Heart right ventricle (tissue), 16 donors: ENCODE data around the gene TMOD2. TPM values are rescaled to one million over a fixed set of nuclear protein-coding genes. Genes with fewer than 3 reads are reported as not detected.

ENCODE experiments used
- ATAC-seq, 8 donors: fragments of 200-7000 bp; cut with Tn5 transposase; one replicate each; pipeline ENCODE4 v1.9.1; 2020; ENCODE audit warnings: mild to moderate bottlenecking in 8 of 8, moderate library complexity in 8 of 8, moderate number of reproducible peaks in 1 of 8
- DNase-seq, 2 donors: peaks; one replicate each; pipeline ENCODE4 v3.0.0-alpha.2; 2020
- H3K27ac ChIP-seq, 10 donors: fragments of 200-600 bp; sonication (generic) in 2 of 10; one replicate each; pipeline versions ENCODE4 v1.5.0 to v1.8.0; 2020 to 2022; ENCODE audit warnings: mild to moderate bottlenecking in 3 of 10
- H3K27me3 ChIP-seq, 7 donors: fragments of 200-600 bp; one replicate each; pipeline ENCODE4 v1.8.0; 2021 to 2022; ENCODE audit warnings: mild to moderate bottlenecking in 2 of 7
- H3K36me3 ChIP-seq, 9 donors: fragments of 200-600 bp; sonication (generic) in 1 of 9; one replicate each; pipeline versions ENCODE4 v1.5.0 to v1.8.0; 2020 to 2022; ENCODE audit warnings: mild to moderate bottlenecking in 2 of 9
- H3K4me1 ChIP-seq, 9 donors: fragments of 200-600 bp; sonication (generic) in 1 of 9; one replicate each; pipeline versions ENCODE4 v1.5.0 to v1.8.0; 2020 to 2022; ENCODE audit warnings: mild to moderate bottlenecking in 4 of 9
- H3K4me3 ChIP-seq, 10 donors: fragments of 200-600 bp; sonication (generic) in 2 of 10; one replicate each; pipeline versions ENCODE4 v1.5.0 to v1.8.0; 2020 to 2022; ENCODE audit warnings: mild to moderate bottlenecking in 7 of 10, moderate library complexity in 2 of 10
- H3K9me3 ChIP-seq, 11 donors: fragments of 200-600 bp in 10 of 11; sonication (generic) in 2 of 11; one replicate each; pipeline versions ENCODE4 v1.5.0 to v1.8.0; 2013 to 2022; ENCODE audit warnings: mild to moderate bottlenecking in 2 of 11, control low read depth in 1 of 11, moderate library complexity in 1 of 11
- WGBS, 2 donors: extraction: QIAGEN DNeasy Blood & Tissue Kit; methylation state at CpG; one replicate each; pipeline ENCODE4 v1.1.7; 2013; ENCODE audit warnings: inconsistent platforms in 1 of 2; 5-methylcytosine and 5-hydroxymethylcytosine counted together
- intact Hi-C, 10 donors: fragments of 100-400 bp; cut with DNase I; formaldehyde crosslinking; loops; one replicate each; pipeline versions ENCODE4 v1.11.1 to v1.14.2; 2022
- polyA plus RNA-seq, 2 donors: library from polyadenylated mRNA; stranded (reverse); fragments of 200-250 nt; gene quantifications; one replicate each; pipeline ENCODE4 v1.2.3, GENCODE V29; 2013
- total RNA-seq, 10 donors: library from RNA; stranded (reverse); fragmentation: NEBNext Ultra II Directional in 3 of 10; extraction: Animal tissue kit (Norgen Biotek cat#: 25700) in 3 of 10; gene quantifications; one replicate each; pipeline versions ENCODE4 v1.2.1 to v1.2.4, GENCODE V29; 2021 to 2023
- TF ChIP-seq, protein P1 (sequence below), 9 donors: fragments of 200-600 bp; sonication (generic) in 2 of 9; IDR thresholded peaks; one replicate each; pipeline versions ENCODE4 v1.5.0 to v1.8.0; 2021 to 2022; ENCODE audit warnings: antibody characterized with exemption in 9 of 9, mild to moderate bottlenecking in 5 of 9, moderate library complexity in 1 of 9
- donor health status: Arrhythmogenic right ventricular cardiomyopathy.
- donor health status: ischemic (EF 13 %, LVEDD 7.1; RV severe dilation, severe dysfunction).
- donor health status: healthy with polysubstance abuse.
- donor health status: DM: no; HTN: yes; CAD: no.
- donor health status: DM: no; HTN: no; CAD: no.
- donor health status: ischemic (EF 25% LVEDD 6.9; RV normal size, moderate dysfunction).
- donor health status: ischemic (EF 25% LVEDD 5.7; RV mildly dilated, moderate dysfunction).
- donor health status: healthy.
- donor health status: DM: yes; HTN: yes; CAD: no.
- donor health status: Ischemic cardiomyopathy.
- donor health status: ischemic (EF 35%, LVEDD 5.7; RV mildly dilated, moderate dysfunction).
- donor health status: nonischemic (EF 11% LVEDD 7.7; RV severe dilation, severe dysfunction).
- donor health status: DM: yes; HTN: yes; CAD: no.
- donor health status: PGD.
- donor health status: ischemic (EF 29% LVEDD 5.4; RV normal size, mild dysfunction).
- donor health status: nonischemic (EF 23%, LVEDD 6.1; RV moderate dilation, normal function).

Gene TMOD2
- total and polyA plus RNA-seq, 12 donors: 1.5 to 8.5 (median 4.7) TPM

DNA sequence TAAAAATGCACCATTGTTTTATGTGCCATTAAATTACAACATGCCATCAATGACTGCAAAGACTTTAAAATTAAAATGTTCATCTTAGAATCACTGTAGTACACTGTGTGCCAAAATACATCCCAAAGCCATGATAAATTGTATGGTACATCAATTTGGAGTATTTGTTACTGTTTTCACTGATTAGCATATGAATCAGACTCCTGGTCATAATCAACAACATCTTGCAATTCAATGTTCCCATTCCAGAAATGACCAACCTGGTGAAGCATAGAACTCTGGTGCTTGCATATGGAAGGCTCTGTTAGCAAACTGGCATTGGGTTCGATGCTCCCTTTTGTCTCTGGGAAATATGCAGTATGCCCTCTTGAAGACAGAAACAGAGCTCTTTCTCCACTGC lies 36.5 kb upstream of the TMOD2 start:
- Histone ChIP-seq H3K4me3 (no peak overlapping the region), H3K27me3 (no peaks in the 10 kb centered on the region), H3K36me3 (no peaks in the 10 kb centered on the region), H3K9me3 (no peaks in the 10 kb centered on the region), H3K27ac (no peak overlapping the region), H3K4me1 (no peaks in the 10 kb centered on the region)
- intact Hi-C loops: no loop called here
- 90 to 96% methylated on average over 1 of the region's 1 CpG for WGBS, 2 donors
- DNase-seq: no peak
- TF ChIP-seq, protein P1, sequence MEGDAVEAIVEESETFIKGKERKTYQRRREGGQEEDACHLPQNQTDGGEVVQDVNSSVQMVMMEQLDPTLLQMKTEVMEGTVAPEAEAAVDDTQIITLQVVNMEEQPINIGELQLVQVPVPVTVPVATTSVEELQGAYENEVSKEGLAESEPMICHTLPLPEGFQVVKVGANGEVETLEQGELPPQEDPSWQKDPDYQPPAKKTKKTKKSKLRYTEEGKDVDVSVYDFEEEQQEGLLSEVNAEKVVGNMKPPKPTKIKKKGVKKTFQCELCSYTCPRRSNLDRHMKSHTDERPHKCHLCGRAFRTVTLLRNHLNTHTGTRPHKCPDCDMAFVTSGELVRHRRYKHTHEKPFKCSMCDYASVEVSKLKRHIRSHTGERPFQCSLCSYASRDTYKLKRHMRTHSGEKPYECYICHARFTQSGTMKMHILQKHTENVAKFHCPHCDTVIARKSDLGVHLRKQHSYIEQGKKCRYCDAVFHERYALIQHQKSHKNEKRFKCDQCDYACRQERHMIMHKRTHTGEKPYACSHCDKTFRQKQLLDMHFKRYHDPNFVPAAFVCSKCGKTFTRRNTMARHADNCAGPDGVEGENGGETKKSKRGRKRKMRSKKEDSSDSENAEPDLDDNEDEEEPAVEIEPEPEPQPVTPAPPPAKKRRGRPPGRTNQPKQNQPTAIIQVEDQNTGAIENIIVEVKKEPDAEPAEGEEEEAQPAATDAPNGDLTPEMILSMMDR (IDR thresholded peaks at IDR 0.05): no peak
- ATAC-seq: no peak

GRCh38 chr15:51718219-51718618 lies 33.2 kb upstream of the TMOD2 start:
- Histone ChIP-seq H3K27me3 (no peaks in the 10 kb centered on the region), H3K4me3 (no peak overlapping the region), H3K27ac (no peak overlapping the region), H3K36me3 (peaks cover 0 to 23% (median 0%) of the 10 kb centered on the region in 9 donors), H3K4me1 (peaks cover 0 to 19% (median 12%) of the 10 kb centered on the region in 9 donors), H3K9me3 (no peaks in the 10 kb centered on the region)
- intact Hi-C loops: no loop called here
- DNase-seq: no peak
- TF ChIP-seq, protein P1 (IDR thresholded peaks at IDR 0.05): no peak
- no peak for ATAC-seq
- WGBS, 2 donors: 64 to 66% methylated on average over 4 of the region's 4 CpGs

GRCh38 chr15:51718746-51719145 lies 32.7 kb upstream of the TMOD2 start:
- ATAC-seq (no peak), DNase-seq (no peak)
- 81 to 88% methylated on average over 3 of the region's 3 CpGs for WGBS, 2 donors
- Histone ChIP-seq H3K9me3 (no peaks in the 10 kb centered on the region), H3K36me3 (peaks cover 0 to 27% (median 0%) of the 10 kb centered on the region in 9 donors), H3K27me3 (no peaks in the 10 kb centered on the region), H3K4me3 (no peak overlapping the region), H3K27ac (no peak overlapping the region), H3K4me1 (peaks cover 0 to 19% (median 12%) of the 10 kb centered on the region in 9 donors)
- TF ChIP-seq, protein P1 (IDR thresholded peaks at IDR 0.05): no peak
- intact Hi-C loops: no loop called here

- Histone ChIP-seq H3K36me3 (peaks cover 0 to 34% (median 0%) of the 10 kb centered on the region in 9 donors), H3K27ac (peak overlapping the region in 1 of 10 donors; percentile 2), H3K4me1 (peaks cover 0 to 32% (median 26%) of the 10 kb centered on the region in 9 donors), H3K27me3 (no peaks in the 10 kb centered on the region), H3K4me3 (no peak overlapping the region), H3K9me3 (no peaks in the 10 kb centered on the region)
- 80 to 88% methylated on average over 8 of the region's 8 CpGs for WGBS, 2 donors
- no peak for DNase-seq
- TF ChIP-seq, protein P1 (IDR thresholded peaks at IDR 0.05): no peak
- intact Hi-C loops: loop anchor here in 1 of 10 donors (10.0 kb wide), 1 partner anchor 54 kb away; no protein-coding TSS in a partner anchor
- ATAC-seq: no peak
Observed at GRCh38 chr15:51720201-51720995, 31.0 kb upstream of the TMOD2 start.
